ENCODE results near the gene BARHL1.

GRCh38 chr9:132578367-132578932, 4.0 kb upstream of the BARHL1 start:
- no peak for TF ChIP-seq CTCF (conservative IDR thresholded peaks at IDR 0.05; ENCODE audit: low read length)
- TF ChIP-seq EZH2phosphoT487 (IDR thresholded peaks at IDR 0.05; ENCODE audit: borderline replicate concordance, low read depth, low read length): no peak

Data from OCI-LY7 (cell line).